ENCODE measurements around the gene NYAP1. TPM values are rescaled to one million over a fixed set of nuclear protein-coding genes. Genes with fewer than 3 reads are reported as not detected.
"Not testable (repeated sequence)": the region's sequence is repeated elsewhere in the genome, so short reads cannot be mapped to it uniquely, and the experiment has no call there.

Gene NYAP1
- polyA plus RNA-seq, 1 donor (not counting 4 experiments of a cell fraction or from before 2014, with no cell fraction given) = 0.16 TPM

DNA sequence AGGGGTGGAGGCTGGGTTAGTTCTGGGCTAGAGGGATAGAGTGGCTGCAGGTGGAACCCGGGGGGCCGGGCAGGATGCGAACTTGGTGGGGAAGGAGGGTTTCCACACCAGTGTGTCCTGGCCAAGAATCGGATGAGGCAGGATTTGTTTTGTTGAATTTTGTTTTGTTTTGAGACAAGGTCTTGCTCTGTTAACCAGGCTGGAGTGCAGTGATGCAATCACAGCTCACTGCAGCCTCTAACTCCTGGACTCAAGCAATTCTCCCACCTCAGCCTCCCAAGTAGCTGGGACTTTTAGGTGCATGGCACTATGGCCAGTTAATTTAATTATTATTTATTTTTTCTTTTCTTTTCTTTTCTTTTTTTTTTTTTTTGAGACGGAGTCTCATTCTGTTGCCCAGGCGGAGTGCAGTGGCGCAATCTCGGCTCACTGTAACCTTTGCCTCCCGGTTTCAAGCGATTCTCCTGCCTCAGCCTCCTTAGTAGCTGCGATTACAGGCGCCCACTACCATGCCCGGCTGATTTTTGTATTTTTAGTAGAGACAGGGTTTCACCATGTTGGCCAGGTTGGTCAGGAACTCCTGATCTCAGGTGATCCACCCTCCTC lies 34.4 kb upstream of the NYAP1 start:
- Histone ChIP-seq H4K20me1 (ENCODE audit: control insufficient read depth, extremely low read depth, insufficient read depth, low read length) (no peaks in the 10 kb centered on the region), H3K4me1 (ENCODE audit: control insufficient read depth, extremely low read depth, insufficient read depth, low read length) (peaks cover 6% of the 10 kb centered on the region), H3K79me2 (ENCODE audit: control insufficient read depth, insufficient read depth, low read length) (no peaks in the 10 kb centered on the region), H3K27ac (ENCODE audit: control insufficient read depth, insufficient read depth, low read length) (no peak overlapping the region), H3K4me3 (ENCODE audit: control insufficient read depth in 2 of 3, extremely low read depth in 1 of 3, insufficient read depth in 2 of 3, low read depth in 1 of 3, low read length in 3 of 3) (no peak overlapping the region), H3K9me3 (ENCODE audit: control insufficient read depth, low read depth, low read length) (no peaks in the 10 kb centered on the region), H3K9me1 (ENCODE audit: control insufficient read depth, extremely low read depth, insufficient read depth, low read length) (no peaks in the 10 kb centered on the region), H3K4me2 (ENCODE audit: control insufficient read depth, extremely low read depth, insufficient read depth, low read depth, low read length) (no peak overlapping the region), H3K36me3 (ENCODE audit: control insufficient read depth in 2 of 2, extremely low read depth in 1 of 2, insufficient read depth in 2 of 2, low read length in 2 of 2) (no peaks in the 10 kb centered on the region), H3K27me3 (ENCODE audit: control insufficient read depth, extremely low read depth, insufficient read depth, low read length) (no peaks in the 10 kb centered on the region), H3K9ac (ENCODE audit: control insufficient read depth, extremely low read depth, insufficient read depth, low read length) (no peak overlapping the region), H2AFZ (ENCODE audit: control insufficient read depth, low read length) (no peak overlapping the region)
- no peak for FAIRE-seq
- no peak for DNase-seq (ENCODE audit: low read depth, low spot score)
- no peak for TF ChIP-seq EZH2 (IDR thresholded peaks at IDR 0.05; ENCODE audit: low read length)
- TF ChIP-seq, protein P1, sequence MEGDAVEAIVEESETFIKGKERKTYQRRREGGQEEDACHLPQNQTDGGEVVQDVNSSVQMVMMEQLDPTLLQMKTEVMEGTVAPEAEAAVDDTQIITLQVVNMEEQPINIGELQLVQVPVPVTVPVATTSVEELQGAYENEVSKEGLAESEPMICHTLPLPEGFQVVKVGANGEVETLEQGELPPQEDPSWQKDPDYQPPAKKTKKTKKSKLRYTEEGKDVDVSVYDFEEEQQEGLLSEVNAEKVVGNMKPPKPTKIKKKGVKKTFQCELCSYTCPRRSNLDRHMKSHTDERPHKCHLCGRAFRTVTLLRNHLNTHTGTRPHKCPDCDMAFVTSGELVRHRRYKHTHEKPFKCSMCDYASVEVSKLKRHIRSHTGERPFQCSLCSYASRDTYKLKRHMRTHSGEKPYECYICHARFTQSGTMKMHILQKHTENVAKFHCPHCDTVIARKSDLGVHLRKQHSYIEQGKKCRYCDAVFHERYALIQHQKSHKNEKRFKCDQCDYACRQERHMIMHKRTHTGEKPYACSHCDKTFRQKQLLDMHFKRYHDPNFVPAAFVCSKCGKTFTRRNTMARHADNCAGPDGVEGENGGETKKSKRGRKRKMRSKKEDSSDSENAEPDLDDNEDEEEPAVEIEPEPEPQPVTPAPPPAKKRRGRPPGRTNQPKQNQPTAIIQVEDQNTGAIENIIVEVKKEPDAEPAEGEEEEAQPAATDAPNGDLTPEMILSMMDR (optimal IDR thresholded peaks at IDR 0.05 in 1 of 3, IDR thresholded peaks at IDR 0.05 in 1 of 3, conservative IDR thresholded peaks at IDR 0.05 in 1 of 3; ENCODE audit: extremely low read depth in 1 of 3, insufficient read depth in 2 of 3, low read length in 3 of 3) = no peak
- dilution Hi-C loops (cut with MboI; ENCODE audit: extremely low pct_ligation_motif_present, low sequenced_read_pairs) = no loop called here

DNA sequence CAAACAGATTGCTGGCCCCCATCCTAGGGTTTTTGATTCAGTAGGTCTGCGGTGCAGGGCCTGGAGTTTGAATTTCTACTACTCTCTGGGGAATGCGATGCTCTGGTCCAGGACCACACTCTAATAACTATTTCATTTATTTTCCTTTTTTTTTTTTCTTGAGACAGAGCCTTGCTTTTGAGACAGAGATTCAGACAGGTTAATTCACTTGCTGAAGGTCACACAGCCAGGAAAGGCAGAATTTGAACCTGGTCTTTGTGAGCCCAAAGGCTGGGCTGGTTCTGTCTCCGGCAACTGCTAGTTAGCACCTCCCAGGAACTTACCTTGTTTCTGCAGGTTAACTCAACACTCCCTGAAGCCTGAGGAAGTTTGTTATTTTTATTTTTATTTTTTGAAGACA lies 31.2 kb upstream of the NYAP1 start:
- no peak overlapping the region for H2AFZ ChIP-seq (ENCODE audit: control insufficient read depth, low read length)
- no peak for FAIRE-seq
- DNase-seq (ENCODE audit: low read depth, low spot score) = no peak
- no peaks in the 10 kb centered on the region for H3K79me2 ChIP-seq (ENCODE audit: control insufficient read depth, insufficient read depth, low read length)
- no peaks in the 10 kb centered on the region for H3K9me3 ChIP-seq (ENCODE audit: control insufficient read depth, low read depth, low read length)
- no peak overlapping the region for H3K27ac ChIP-seq (ENCODE audit: control insufficient read depth, insufficient read depth, low read length)
- H3K4me3 ChIP-seq (ENCODE audit: control insufficient read depth in 2 of 3, extremely low read depth in 1 of 3, insufficient read depth in 2 of 3, low read depth in 1 of 3, low read length in 3 of 3) = no peak overlapping the region
- peaks cover 3% of the 10 kb centered on the region for H3K4me1 ChIP-seq (ENCODE audit: control insufficient read depth, extremely low read depth, insufficient read depth, low read length)
- no peaks in the 10 kb centered on the region for H3K9me1 ChIP-seq (ENCODE audit: control insufficient read depth, extremely low read depth, insufficient read depth, low read length)
- H3K27me3 ChIP-seq (ENCODE audit: control insufficient read depth, extremely low read depth, insufficient read depth, low read length) = no peaks in the 10 kb centered on the region
- H4K20me1 ChIP-seq (ENCODE audit: control insufficient read depth, extremely low read depth, insufficient read depth, low read length) = no peaks in the 10 kb centered on the region
- dilution Hi-C loops (cut with MboI; ENCODE audit: extremely low pct_ligation_motif_present, low sequenced_read_pairs) = no loop called here
- H3K9ac ChIP-seq (ENCODE audit: control insufficient read depth, extremely low read depth, insufficient read depth, low read length) = no peak overlapping the region
- H3K4me2 ChIP-seq (ENCODE audit: control insufficient read depth, extremely low read depth, insufficient read depth, low read depth, low read length) = no peak overlapping the region
- TF ChIP-seq, protein P1 (optimal IDR thresholded peaks at IDR 0.05 in 1 of 3, IDR thresholded peaks at IDR 0.05 in 1 of 3, conservative IDR thresholded peaks at IDR 0.05 in 1 of 3; ENCODE audit: extremely low read depth in 1 of 3, insufficient read depth in 2 of 3, low read length in 3 of 3) = no peak
- no peak for TF ChIP-seq EZH2 (IDR thresholded peaks at IDR 0.05; ENCODE audit: low read length)
- no peaks in the 10 kb centered on the region for H3K36me3 ChIP-seq (ENCODE audit: control insufficient read depth in 2 of 2, extremely low read depth in 1 of 2, insufficient read depth in 2 of 2, low read length in 2 of 2)

DNA sequence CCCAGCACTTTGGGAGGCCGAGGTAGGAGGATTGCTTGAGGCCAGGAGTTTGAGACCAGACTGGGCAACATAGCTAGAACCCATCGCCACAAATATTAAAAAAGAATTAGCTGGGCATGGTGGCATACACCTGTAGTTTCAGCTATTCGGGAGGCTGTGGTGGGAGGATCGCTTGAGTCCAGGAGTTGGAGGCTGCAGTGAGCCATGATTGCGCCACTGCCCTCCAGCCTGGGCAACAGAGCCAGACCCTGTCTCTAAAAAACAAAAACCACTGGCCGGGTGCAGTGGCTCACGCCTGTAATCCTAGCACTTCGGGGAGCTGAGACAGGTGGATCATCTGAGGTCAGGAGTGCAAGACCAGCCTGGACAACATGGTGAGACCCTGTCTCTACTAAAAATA lies 29.9 kb upstream of the NYAP1 start:
- H3K79me2 ChIP-seq (ENCODE audit: control insufficient read depth, insufficient read depth, low read length); H3K4me1 ChIP-seq (ENCODE audit: control insufficient read depth, extremely low read depth, insufficient read depth, low read length); H3K36me3 ChIP-seq (ENCODE audit: control insufficient read depth in 2 of 2, extremely low read depth in 1 of 2, insufficient read depth in 2 of 2, low read length in 2 of 2); H3K9ac ChIP-seq (ENCODE audit: control insufficient read depth, extremely low read depth, insufficient read depth, low read length); H3K9me1 ChIP-seq (ENCODE audit: control insufficient read depth, extremely low read depth, insufficient read depth, low read length); H4K20me1 ChIP-seq (ENCODE audit: control insufficient read depth, extremely low read depth, insufficient read depth, low read length); H3K4me2 ChIP-seq (ENCODE audit: control insufficient read depth, extremely low read depth, insufficient read depth, low read depth, low read length); H2AFZ ChIP-seq (ENCODE audit: control insufficient read depth, low read length); FAIRE-seq; H3K4me3 ChIP-seq (ENCODE audit: control insufficient read depth in 2 of 3, extremely low read depth in 1 of 3, insufficient read depth in 2 of 3, low read depth in 1 of 3, low read length in 3 of 3); H3K9me3 ChIP-seq (ENCODE audit: control insufficient read depth, low read depth, low read length); dilution Hi-C loops (cut with MboI; ENCODE audit: extremely low pct_ligation_motif_present, low sequenced_read_pairs); H3K27ac ChIP-seq (ENCODE audit: control insufficient read depth, insufficient read depth, low read length); H3K27me3 ChIP-seq (ENCODE audit: control insufficient read depth, extremely low read depth, insufficient read depth, low read length); DNase-seq (ENCODE audit: low read depth, low spot score): not testable (repeated sequence)
